IMR-90 (cell line): Measurements from ENCODE around the gene LAMA2.

Experiments
- POLR2A ChIP-seq: IDR thresholded peaks from 2 replicates; pipeline ENCODE4 v1.6.1; 2012; ENCODE audit warnings: mild to moderate bottlenecking, low read depth, low read length
- TF ChIP-seq, protein P1 (sequence below): conservative IDR thresholded peaks from 2 replicates; pipeline ENCODE4 v1.5.1; 2012; ENCODE audit warnings: mild to moderate bottlenecking, low read depth, low read length, improper control_type of control experiment

DNA sequence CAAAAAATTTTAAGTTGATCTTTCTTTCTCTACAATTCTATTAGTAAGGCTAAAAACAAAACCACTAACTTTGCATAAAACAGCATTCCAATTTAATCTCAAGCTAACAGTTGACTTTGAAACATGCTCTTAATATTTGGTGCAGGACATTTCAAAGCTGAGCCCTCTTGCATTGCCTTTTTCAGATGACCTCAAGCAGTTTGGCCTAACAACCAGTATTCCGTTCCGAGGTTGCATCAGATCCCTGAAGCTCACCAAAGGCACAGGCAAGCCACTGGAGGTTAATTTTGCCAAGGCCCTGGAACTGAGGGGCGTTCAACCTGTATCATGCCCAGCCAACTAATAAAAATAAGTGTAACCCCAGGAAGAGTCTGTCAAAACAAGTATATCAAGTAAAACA is 633.1 kb downstream of the LAMA2 start:
- TF ChIP-seq, protein P1, sequence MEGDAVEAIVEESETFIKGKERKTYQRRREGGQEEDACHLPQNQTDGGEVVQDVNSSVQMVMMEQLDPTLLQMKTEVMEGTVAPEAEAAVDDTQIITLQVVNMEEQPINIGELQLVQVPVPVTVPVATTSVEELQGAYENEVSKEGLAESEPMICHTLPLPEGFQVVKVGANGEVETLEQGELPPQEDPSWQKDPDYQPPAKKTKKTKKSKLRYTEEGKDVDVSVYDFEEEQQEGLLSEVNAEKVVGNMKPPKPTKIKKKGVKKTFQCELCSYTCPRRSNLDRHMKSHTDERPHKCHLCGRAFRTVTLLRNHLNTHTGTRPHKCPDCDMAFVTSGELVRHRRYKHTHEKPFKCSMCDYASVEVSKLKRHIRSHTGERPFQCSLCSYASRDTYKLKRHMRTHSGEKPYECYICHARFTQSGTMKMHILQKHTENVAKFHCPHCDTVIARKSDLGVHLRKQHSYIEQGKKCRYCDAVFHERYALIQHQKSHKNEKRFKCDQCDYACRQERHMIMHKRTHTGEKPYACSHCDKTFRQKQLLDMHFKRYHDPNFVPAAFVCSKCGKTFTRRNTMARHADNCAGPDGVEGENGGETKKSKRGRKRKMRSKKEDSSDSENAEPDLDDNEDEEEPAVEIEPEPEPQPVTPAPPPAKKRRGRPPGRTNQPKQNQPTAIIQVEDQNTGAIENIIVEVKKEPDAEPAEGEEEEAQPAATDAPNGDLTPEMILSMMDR = no peak
- TF ChIP-seq POLR2A = no peak
